H1 (cell line): ENCODE measurements around the gene RPS27. TPM values are rescaled to one million over a fixed set of nuclear protein-coding genes. Genes with fewer than 3 reads are reported as not detected.

Experiments used
- CHD1 ChIP-seq: IDR thresholded peaks from 2 replicates; pipeline ENCODE4 v1.6.1; 2012; ENCODE audit warnings: low read depth, low read length, improper control_type of control experiment
- CTBP2 ChIP-seq: IDR thresholded peaks from 2 replicates; pipeline ENCODE4 v1.7.0; 2011; ENCODE audit warnings: borderline replicate concordance, mild to moderate bottlenecking, moderate library complexity, mixed read lengths, low read length; ENCODE audit not compliant: insufficient read depth, insufficient read length
- KDM1A ChIP-seq: fragments of 200-600, 300-600 bp; sonication (generic); IDR thresholded peaks from 2 replicates; pipeline ENCODE4 v1.7.1; 2016; ENCODE audit warnings: mild to moderate bottlenecking, low read length, borderline replicate concordance
- RBBP5 ChIP-seq: IDR thresholded peaks from 2 replicates; pipeline ENCODE4 v1.7.1; 2012; ENCODE audit warnings: low read depth, mild to moderate bottlenecking, inconsistent platforms, low read length, moderate library complexity, borderline replicate concordance
- TCF12 ChIP-seq: IDR thresholded peaks from 2 replicates; pipeline ENCODE4 v1.6.1; 2011; ENCODE audit warnings: low read depth, mild to moderate bottlenecking, low read length
- polyA plus RNA-seq, 7 experiments: library from polyadenylated mRNA; depleted of rRNA in 3 of 7; stranded (reverse) in 5 of 7; unstranded in 2 of 7; fragments of >200 nt in 5 of 7; fragments of 200-250 nt in 2 of 7; gene quantifications; 1 replicate in 5 of 7; 2 replicates in 1 of 7; 4 replicates in 1 of 7; pipeline versions ENCODE4 v1.2.1 to v1.2.3, GENCODE V29; 2011 to 2013; ENCODE audit warnings: missing spikeins in 2 of 7, mixed read lengths in 2 of 7
- total RNA-seq: library from RNA; stranded (reverse); fragmentation: NEBNext Ultra II Directional; extraction: Animal tissue kit (Norgen Biotek cat#: 25700); gene quantifications from 2 replicates; pipeline ENCODE4 v1.2.1, GENCODE V29; 2021

The RPS27 gene
- total and polyA plus RNA-seq, 2 of the 8 experiments (the other 6 are each of a cell fraction or from before 2014, with no cell fraction given): 1,810 to 3,155 TPM

- no peak for TF ChIP-seq RBBP5
- no peak for TF ChIP-seq CHD1
- no peak for TF ChIP-seq CTBP2
- TF ChIP-seq KDM1A: no peak
- no peak for TF ChIP-seq TCF12
Observed at GRCh38 chr1:153962088-153963029, 28.2 kb upstream of the RPS27 start (continued).
